HG02884 (cell line): ENCODE results near the gene IP6K1.
"Not testable (repeated sequence)": the region's sequence is repeated elsewhere in the genome, so short reads cannot be mapped to it uniquely, and the experiment has no call there.

Source experiments
- ATAC-seq: cut with Tn5 transposase; IDR thresholded peaks from one replicate; pipeline ENCODE4 v1.9.1; 2021; ENCODE audit warnings: mild to moderate bottlenecking, moderate library complexity; ENCODE audit not compliant: unreplicated experiment

IP6K1 gene

DNA sequence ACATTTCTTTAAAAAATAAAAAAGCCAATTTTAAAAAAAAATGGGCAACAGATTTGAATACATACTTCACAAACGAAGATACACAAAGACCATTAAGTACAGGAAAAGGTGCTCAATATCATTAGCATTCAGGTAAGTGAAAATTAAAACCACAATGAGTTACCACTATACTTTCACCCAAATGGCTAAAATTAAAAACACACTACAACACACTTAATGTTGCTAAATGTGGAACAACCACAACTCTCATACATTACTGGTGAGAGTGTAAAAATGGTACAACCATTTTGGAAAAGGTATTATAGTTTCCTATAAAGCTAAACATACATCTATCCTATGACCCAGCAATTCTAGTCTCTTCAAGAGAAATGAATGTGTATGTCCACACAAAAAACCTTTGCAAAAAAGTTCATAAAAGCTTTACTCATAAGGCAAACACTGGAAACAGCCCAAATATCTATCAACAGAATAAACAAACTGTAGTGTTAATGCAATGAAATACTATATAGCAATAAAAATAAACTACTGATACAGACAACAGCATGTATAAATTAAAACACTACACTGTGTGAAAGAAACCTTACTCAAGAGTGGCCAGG is 14.9 kb downstream of the IP6K1 start:
- ATAC-seq: no peak

DNA sequence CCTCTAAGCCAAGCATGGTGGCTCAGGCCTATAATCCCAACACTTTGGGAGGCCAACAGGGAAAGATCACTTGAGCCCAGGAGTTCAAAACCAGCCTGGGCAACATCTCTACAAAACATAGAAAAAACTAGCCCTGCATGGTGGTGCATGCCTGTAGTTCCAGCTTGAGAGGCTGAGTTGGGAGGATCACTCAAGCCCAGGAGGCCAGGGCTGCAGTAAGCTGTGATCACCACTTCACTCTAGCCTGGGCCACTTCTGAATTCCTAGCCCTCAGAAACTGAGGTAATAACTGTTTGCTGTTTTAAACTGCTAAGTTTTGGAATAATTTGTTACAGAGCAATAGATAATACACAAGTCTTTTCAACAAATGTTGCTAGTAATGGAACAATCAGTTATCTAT is 16.4 kb downstream of the IP6K1 start:
- no peak for ATAC-seq

- no peak for ATAC-seq
These were observed 16.9 kb downstream of the IP6K1 start for GRCh38 chr3:49769286-49769915.

DNA sequence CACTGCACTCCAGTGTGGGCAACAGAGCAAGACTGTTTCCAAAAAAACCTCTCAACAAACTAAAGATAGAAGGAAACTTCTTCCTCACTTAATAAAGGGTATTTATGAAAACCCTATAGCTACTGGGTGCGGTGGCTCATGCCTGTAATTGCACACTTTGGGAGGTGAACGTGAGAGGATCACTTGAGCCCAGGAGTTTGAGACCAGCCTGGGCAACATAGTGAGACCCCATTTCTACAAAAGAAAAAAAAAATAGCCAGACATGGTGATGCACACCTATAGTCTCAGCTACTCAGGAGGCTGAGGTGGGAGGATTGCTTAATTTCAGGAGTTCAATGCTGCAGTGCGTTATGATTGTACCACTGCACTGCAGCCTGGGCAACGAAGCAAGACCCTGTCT is 22.4 kb downstream of the IP6K1 start:
- no peak for ATAC-seq

DNA sequence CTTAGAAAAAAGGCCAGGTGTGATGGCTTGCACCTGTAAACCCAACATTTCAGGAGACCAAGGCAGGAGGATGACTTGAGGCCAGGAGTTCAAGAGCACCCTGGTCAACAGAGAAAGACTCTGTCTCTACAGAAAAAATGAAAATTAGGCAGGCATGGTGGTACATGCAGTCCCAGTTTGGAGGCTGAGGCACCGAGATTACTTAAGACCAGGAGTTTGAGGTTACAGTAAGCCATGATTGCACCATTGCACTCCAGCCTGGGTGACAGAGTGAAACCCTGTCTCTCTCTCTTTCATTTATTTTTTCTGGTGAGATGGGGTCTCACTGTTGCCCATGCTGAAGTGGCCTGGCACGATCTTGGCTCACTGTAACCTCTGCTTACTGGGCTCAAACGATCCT is 24.7 kb downstream of the IP6K1 start:
- ATAC-seq: no peak

DNA sequence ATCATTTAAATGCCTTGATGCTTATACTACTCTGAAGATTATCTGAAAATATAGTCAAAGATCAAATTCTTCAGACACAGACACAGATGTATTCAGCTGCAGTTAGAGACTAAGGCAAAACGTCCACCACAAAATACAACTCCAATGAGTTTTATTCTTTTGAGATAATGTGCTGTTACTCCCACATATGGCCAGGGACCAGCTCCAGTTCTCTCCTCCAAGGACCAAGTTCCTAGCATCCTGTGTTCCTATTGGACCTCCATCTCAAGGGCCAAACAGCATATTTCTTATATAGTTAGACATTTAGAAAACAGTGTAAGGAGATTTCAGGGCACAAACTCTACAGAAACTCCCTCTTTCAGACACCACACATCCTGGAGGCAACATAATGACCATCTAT is 27.1 kb downstream of the IP6K1 start:
- no peak for ATAC-seq

DNA sequence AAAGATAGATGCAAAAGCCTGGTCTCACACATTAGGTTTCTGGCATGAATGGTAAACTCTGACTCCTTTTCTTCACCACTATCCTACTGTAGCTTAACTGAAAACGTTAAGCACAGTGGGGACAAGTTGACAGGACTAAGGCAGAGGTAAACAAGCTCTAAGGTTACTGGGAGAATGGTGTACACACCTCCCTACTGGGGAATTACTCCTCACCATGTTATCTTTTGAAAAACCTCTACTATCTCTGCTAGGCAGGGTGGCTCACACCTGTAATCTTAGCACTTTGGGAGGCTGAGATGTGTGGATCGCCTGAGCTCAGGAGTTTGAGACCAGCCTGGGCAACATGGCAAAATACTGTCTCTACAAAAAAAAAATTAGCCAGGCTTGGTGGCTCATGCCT is 29.1 kb downstream of the IP6K1 start:
- no peak for ATAC-seq

- ATAC-seq: no peak
These were observed 30.3 kb downstream of the IP6K1 start for GRCh38 chr3:49756036-49756435.

- ATAC-seq: no peak
These were observed 31.8 kb downstream of the IP6K1 start for GRCh38 chr3:49754536-49754935.

DNA sequence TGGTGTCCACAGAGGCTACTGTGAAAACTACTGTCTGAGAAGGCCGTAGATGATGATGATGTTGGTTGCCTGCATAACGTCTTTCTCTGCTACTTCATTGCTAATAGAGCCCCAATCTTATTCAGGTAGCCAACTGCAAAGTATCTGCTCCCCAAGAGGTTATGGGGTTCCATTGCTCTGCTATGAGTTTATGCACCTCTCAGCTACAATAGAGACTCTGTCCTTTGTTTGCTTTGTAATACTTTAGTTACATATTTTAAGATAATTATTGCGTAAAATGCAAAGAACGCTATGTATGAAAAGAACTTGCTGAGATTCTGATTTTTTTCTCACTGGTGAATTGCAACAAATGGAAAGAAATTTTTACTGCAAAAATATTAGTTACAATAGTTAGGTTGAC is 34.8 kb downstream of the IP6K1 start:
- no peak for ATAC-seq

DNA sequence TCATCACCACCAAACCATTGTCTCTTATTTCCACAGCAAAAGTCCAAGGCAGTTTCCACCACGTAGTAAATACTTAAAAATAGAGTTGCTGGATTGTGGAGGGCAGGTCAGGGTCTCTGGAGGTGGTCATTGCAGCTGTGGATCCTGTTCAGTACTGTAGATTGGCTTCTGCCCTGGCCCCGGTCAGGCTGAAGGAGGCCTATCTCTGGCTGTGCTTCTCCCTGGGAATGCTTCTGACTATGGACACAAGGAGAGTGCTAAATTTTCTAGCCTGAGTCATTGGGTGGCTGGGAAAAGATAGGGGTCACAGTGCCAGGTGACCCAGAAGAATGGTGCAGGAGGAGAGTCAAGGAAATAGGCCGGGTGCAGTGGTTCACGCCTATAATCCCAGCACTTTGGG is 36.3 kb downstream of the IP6K1 start:
- no peak for ATAC-seq

GRCh38 chr3:49748874-49749273 is 37.5 kb downstream of the IP6K1 start:
- not testable (repeated sequence) for ATAC-seq

GRCh38 chr3:49747792-49748480 is 38.4 kb downstream of the IP6K1 start:
- no peak for ATAC-seq

GRCh38 chr3:49745986-49746385 is 40.4 kb downstream of the IP6K1 start:
- ATAC-seq: no peak

DNA sequence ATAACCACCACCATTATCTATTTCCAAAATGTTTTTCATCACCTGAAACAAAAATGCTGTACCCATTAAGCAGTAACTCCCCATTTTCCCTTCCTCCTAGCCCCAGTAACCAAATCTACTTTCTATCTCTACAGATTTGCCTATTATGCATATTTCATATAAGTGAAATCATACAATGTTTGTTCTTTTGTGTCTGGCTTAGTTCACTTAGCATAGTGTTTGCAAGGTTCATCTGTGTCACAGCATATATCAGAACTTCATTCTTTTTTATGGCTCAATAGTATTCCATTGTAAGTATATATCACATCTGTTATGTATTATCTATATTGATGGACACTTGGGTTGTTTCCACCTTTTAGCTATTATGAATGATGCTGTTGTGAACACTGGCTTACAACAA is 45.9 kb downstream of the IP6K1 start:
- no peak for ATAC-seq

- no peak for ATAC-seq
These were observed 48.2 kb downstream of the IP6K1 start for GRCh38 chr3:49738067-49738713.

GRCh38 chr3:49734752-49735151 is 51.6 kb downstream of the IP6K1 start:
- ATAC-seq: no peak

DNA sequence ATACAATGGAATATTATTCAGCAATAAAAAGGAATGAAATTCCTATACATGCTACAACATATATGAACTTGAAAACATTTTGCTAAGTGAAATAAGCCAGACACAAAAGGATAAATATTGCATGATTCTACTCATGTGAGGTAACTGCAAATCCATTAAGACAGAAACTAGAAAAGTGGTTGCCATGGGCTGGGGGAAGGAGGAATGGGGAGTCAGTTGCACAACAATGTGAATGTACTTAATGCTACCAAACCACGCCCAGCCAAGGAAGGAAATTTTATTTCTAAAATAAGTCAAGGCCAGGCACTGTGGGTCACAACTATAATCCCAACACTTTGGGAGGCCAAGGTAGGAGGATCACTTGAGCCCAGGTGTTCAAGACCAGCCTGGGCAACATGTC is 52.8 kb downstream of the IP6K1 start:
- ATAC-seq: no peak

GRCh38 chr3:49732597-49732996 is 53.7 kb downstream of the IP6K1 start:
- no peak for ATAC-seq

- ATAC-seq: no peak
These were observed 56.3 kb downstream of the IP6K1 start for GRCh38 chr3:49729966-49730609.

- ATAC-seq: no peak
These were observed 58.4 kb downstream of the IP6K1 start for GRCh38 chr3:49727924-49728361.
